HS-5 (cell line): ENCODE results near the gene PEX14.

ENCODE experiments used
- DNase-seq: peaks from one replicate; pipeline ENCODE4 v3.0.0-alpha.2; 2012; ENCODE audit warnings: low read depth

Gene PEX14

GRCh38 chr1:10516925-10517676 is 42.4 kb downstream of the PEX14 start:
- DNase-seq: no peak

GRCh38 chr1:10517677-10517982 is 42.9 kb downstream of the PEX14 start:
- no peak for DNase-seq

- DNase-seq: no peak
Observed at GRCh38 chr1:10519016-10519417, 44.3 kb downstream of the PEX14 start.

DNA sequence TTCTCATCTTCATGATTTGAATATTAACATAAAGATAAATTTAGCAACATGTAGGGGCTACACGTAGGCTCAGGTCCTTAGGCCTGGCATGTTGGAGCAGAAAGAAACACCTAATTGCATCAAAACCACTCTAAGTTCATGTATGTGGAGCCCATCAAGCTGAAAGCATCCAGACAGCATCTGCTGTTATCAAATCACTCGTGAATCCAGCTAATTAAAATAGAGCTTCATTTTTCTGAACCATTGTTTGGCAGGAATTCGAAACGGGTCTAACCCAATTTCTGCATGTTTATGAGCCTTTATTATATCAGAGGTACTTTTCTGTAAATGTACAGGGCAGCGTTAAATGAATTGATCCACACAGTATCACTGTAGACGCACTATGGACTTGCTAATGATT is 45.7 kb downstream of the PEX14 start:
- no peak for DNase-seq

- DNase-seq: no peak
Observed at GRCh38 chr1:10520952-10521351, 46.2 kb downstream of the PEX14 start.

DNA sequence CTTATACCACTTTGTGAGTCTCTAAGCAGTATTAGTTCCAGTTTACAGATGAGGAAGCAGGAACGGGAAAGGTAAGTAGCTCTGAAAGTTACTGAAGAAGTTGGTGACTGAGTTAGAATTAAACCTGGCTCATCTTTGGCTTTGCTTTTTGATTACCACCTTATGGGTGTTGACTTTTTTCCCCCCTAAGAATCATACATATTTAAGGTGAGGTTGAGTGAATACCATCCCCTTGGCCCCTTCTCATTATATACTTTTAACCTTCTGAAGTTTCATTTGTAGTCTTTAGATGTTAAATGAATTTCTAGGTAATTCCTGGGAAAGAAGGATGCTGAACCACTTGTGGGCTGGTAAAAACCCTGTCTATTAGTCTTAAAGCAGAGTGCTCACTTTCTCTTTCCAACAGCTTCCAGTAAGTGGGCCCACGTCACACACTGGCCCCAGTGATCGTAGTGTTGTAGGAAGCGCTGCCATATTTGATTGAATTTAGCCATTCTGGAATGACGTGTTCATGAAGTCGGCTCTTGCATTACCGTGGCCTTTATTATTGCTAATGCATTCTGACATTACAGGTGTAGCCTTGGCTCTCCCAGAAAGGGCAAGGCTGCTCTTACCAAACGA is 46.9 kb downstream of the PEX14 start:
- DNase-seq: no peak

GRCh38 chr1:10522322-10522860 is 47.6 kb downstream of the PEX14 start:
- no peak for DNase-seq

GRCh38 chr1:10525208-10525607 is 50.5 kb downstream of the PEX14 start:
- DNase-seq: no peak

DNA sequence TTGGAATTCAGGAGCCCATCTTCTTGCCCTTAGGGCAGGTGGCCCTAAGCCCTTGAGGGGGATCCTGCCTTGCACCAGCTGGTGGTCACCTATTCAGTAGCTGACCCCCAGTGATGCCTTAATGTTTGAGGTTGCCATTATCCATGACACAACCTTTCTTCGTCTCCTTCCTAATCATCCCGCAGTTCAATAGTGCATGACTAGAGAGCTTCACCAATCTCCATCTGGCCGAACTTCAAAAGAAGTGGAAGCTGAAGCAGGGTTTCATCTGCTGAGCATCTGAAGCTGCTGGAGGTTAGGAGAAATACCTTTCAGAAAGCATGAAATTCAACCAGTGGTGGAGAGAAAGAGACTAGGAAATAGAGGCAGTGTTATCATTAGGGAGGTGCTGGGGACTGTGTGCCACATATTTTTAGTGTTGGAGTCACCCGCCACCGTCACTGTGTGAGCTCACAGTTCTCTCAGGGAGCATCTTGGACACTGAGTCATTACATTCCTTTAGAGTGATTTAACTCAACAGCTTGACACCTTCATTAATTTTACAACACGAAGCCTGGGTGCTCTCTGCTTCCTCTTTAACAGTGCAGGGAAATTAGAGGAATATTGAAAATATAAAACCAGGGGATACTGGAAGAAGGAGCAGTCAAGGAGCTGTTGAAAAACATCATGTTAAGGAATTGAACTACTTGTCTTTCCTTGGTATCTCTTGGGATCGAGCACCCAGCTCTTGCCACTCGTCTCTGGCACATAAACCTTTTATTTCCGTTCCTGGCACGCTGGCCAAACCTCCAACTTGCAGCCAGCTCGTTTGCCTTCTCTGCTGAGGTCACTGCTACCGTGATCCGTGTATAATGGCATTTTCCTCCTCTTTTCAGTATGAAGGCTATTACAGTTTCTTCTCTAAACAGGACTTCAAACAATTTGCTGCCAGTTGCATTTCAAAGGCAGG is 53.6 kb downstream of the PEX14 start:
- DNase-seq: peak; percentile 91

DNA sequence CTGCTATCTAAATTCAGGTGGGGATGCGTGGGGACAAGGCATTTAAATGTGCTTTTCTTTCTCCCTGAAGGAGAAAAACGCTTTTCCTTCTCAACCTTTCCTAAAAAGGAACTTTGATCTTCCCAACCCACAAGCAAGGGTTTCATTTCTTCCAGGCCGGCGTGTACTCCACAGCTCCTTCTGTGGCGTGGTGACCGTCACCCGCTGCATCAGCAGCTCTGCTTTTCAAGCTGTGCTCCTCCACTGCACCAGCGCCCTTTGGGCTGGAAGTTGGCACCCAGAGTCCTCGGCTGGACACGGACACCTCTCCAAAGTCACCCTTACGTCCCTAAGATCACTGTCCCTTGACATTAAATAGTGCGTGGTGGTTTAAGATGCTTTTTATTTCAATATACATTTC is 54.3 kb downstream of the PEX14 start:
- no peak for DNase-seq

- DNase-seq: no peak
Observed at GRCh38 chr1:10529765-10530164, 55.0 kb downstream of the PEX14 start.

- no peak for DNase-seq
Observed at GRCh38 chr1:10530281-10530740, 55.6 kb downstream of the PEX14 start.

DNA sequence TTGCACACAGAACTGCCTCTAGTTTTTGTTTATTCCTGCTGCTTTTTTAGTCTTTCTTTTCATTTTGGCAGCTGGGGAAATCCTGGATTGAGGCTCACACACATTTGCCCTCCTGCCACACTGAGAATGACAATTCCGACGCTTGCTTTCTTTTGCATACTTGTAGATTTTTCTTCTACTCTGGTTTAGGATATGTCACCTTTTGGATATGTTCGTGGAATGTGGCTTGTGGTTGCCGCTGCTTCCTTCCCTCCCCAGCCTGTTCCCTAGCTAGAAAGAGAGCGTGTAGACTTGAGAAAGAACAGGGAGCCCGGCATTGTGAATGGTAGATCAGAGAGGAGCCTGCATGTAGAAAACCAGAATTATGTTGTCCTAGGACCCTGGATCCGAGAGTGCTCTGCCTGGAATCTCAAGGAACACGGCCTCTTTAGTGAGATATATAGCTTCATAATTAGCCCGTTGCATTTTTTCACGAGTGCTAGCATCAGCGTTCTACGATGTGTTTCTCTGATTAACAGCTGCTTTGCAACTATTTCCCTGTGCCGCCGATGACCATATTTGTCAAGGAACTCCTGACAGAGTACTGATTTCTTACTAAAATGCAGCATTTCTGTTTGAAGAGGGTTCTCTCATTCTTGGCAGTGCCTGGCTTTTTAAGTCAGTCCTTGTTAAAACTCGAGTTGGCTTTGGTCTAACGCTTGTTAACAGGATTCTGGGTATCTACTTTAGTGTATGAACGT is 56.2 kb downstream of the PEX14 start:
- no peak for DNase-seq

GRCh38 chr1:10532362-10532761 is 57.6 kb downstream of the PEX14 start:
- no peak for DNase-seq

- DNase-seq: no peak
Observed at GRCh38 chr1:10534519-10534918, 59.8 kb downstream of the PEX14 start.

GRCh38 chr1:10536133-10536770 is 61.5 kb downstream of the PEX14 start:
- DNase-seq: no peak

DNA sequence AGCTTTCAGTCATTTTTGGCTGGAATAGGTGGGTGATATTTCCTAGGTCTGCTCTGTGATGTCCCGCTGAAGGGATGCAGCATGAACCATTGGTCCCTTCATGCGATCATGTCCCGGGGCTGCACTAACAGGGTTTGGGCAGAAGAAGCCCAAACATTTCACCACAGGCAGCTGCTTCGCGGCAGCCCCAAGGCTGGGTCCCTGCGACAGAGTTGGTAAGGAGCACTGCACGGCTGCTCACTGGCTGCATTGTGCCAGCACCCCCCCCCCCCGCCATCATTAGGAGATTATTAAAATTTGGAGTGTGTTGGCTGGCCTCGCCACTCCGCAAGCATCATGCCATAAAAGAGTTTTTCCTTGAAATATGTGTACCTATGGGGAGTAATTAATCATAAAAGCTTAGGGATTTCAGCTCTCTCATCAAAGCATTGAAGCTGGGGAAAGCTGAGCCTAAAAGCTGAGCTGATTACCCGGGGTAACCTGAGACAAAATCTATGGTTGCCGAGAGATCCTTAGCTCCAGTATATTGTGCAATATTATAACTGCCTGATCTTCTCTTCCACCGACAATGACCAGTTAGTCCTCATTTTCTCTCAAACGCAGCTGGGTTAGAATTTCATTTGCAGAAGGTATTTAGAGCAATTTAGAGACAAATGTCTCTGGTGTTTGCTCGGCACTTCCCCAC is 62.5 kb downstream of the PEX14 start:
- no peak for DNase-seq

DNA sequence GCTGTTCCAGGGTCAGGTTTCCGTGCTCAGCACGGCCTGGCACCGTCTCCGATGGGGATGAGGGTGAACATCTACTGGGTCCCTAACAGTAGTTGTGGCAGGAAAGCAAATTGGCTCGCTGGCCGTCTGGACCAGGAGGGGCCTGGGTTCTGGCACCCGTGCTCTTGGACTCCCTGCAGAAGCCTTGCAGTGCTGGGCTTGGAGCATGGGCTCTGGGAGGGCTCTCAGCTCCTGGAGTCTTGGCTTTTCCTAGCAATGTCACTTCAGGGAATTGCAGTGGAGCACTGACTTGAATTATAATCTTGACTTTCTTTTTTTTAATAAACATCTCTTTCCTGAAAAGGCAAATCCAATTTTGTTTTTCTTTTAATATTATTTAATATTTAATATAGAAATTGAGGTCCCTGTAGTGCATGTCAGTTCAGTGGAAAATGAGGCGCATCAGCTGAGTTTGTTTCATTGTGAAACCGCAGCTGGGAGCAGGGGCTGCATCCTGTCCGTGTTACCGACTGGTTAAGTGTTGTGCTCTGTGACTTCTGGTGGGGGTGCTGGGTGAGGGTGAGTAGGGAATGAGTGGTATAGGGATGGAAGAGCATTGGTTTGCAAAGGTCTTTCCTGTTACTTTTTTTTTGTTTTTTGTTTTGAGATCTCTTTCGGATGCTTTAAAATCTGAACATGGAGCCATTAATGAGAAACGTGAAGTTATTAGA is 64.1 kb downstream of the PEX14 start:
- DNase-seq: no peak

GRCh38 chr1:10539411-10540043 is 64.8 kb downstream of the PEX14 start:
- DNase-seq: no peak
